ENCODE measurements around the gene TMEM135.
"Not testable (repeated sequence)": the region's sequence is repeated elsewhere in the genome, so short reads cannot be mapped to it uniquely, and the experiment has no call there.

- TF ChIP-seq CTCF (conservative IDR thresholded peaks at IDR 0.05; ENCODE audit: low read depth, low read length); EZH2 (IDR thresholded peaks at IDR 0.05; ENCODE audit: low read length, unreplicated experiment): not testable (repeated sequence)
Measured at GRCh38 chr11:86992340-86992739, 45.4 kb upstream of the TMEM135 start.

All from PC-3 (cell line).